ENCODE measurements around the gene TMX2. TPM values are rescaled to one million over a fixed set of nuclear protein-coding genes. Genes with fewer than 3 reads are reported as not detected.

Gene TMX2
- total and polyA plus RNA-seq, 4 donors: 80.3 to 139 (median 127) TPM

- 96% methylated on average over 3 of the region's 5 CpGs for WGBS (ENCODE audit: insufficient coverage)
Measured at GRCh38 chr11:57773026-57773598, 60.7 kb downstream of the TMX2 start.

GRCh38 chr11:57775491-57775890 is 63.1 kb downstream of the TMX2 start:
- Histone ChIP-seq H3K36me3 (ENCODE audit: control insufficient read depth, insufficient read depth, low read length) (no peaks in the 10 kb centered on the region), H3K9me3 (ENCODE audit: control insufficient read depth, insufficient read depth, low read length) (no peaks in the 10 kb centered on the region), H3K4me3 (ENCODE audit: low read depth, low read length) (peak overlapping the region; percentile 17), H3K4me1 (ENCODE audit: control insufficient read depth, insufficient read depth, low read length) (peaks cover 30% of the 10 kb centered on the region), H3K27ac (ENCODE audit: low read depth, low read length) (peak overlapping the region; percentile 89), H3K27me3 (ENCODE audit: control insufficient read depth, insufficient read depth, low read length) (no peaks in the 10 kb centered on the region)
- no peak for DNase-seq (ENCODE audit: low read depth in 4 of 6, low spot score in 6 of 6)
- 55% methylated on average over 2 of the region's 5 CpGs for WGBS (ENCODE audit: insufficient coverage)

More at GRCh38 chr11:57773026-57773598, 60.7 kb downstream of the TMX2 start:
- Histone ChIP-seq H3K36me3 (ENCODE audit: control insufficient read depth, insufficient read depth, low read length) (no peaks in the 10 kb centered on the region), H3K4me3 (ENCODE audit: low read depth, low read length) (no peak overlapping the region), H3K9me3 (ENCODE audit: control insufficient read depth, insufficient read depth, low read length) (no peaks in the 10 kb centered on the region), H3K27ac (ENCODE audit: low read depth, low read length) (no peak overlapping the region), H3K27me3 (ENCODE audit: control insufficient read depth, insufficient read depth, low read length) (no peaks in the 10 kb centered on the region), H3K4me1 (ENCODE audit: control insufficient read depth, insufficient read depth, low read length) (peaks cover 17% of the 10 kb centered on the region)
- DNase-seq (ENCODE audit: low read depth in 4 of 6, low spot score in 6 of 6): no peak

- 14% methylated on average over 2 of the region's 3 CpGs for WGBS (ENCODE audit: insufficient coverage)
- Histone ChIP-seq H3K4me3 (ENCODE audit: low read depth, low read length) (peak overlapping the region; percentile 17), H3K9me3 (ENCODE audit: control insufficient read depth, insufficient read depth, low read length) (no peaks in the 10 kb centered on the region), H3K36me3 (ENCODE audit: control insufficient read depth, insufficient read depth, low read length) (no peaks in the 10 kb centered on the region), H3K27me3 (ENCODE audit: control insufficient read depth, insufficient read depth, low read length) (no peaks in the 10 kb centered on the region), H3K27ac (ENCODE audit: low read depth, low read length) (peak overlapping the region; percentile 89), H3K4me1 (ENCODE audit: control insufficient read depth, insufficient read depth, low read length) (peaks cover 34% of the 10 kb centered on the region)
- peak in 2 of 6 donors; percentile 40 to 68 for DNase-seq (ENCODE audit: low read depth in 4 of 6, low spot score in 6 of 6)
Measured at GRCh38 chr11:57776031-57776521, 63.7 kb downstream of the TMX2 start.

DNA sequence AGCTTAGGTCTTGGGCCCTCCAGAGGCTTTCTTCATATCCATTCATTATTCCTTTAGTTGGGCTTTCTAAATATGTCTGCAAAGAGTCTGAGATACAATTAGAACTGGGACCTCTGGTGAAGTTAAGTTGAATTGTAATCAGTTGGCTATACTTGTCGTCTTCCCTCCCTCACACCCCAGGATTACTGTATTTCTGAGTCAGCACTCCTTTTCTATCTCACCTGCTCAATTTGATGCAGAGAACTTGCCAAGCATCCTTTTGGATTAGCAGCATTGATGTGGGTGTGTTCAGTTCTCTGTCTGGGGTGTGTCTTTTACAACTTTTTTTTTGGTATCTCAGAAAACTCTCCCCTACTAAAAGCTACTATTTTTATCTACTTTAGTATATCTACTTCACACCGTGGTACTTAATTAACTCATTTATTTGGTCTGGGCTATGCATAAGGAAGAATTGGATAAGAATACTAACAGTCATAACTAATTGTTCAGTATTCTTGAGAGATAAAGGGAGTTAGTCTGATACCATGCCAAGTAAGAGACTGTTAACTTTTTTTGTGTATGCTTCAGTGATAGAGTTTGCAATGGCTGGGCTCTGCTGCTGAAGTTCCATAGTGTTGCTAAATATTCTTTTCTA is 64.3 kb downstream of the TMX2 start:
- DNase-seq (ENCODE audit: low read depth in 4 of 6, low spot score in 6 of 6): no peak
- Histone ChIP-seq H3K27me3 (ENCODE audit: control insufficient read depth, insufficient read depth, low read length) (no peaks in the 10 kb centered on the region), H3K36me3 (ENCODE audit: control insufficient read depth, insufficient read depth, low read length) (peaks cover 3% of the 10 kb centered on the region), H3K9me3 (ENCODE audit: control insufficient read depth, insufficient read depth, low read length) (no peaks in the 10 kb centered on the region), H3K4me3 (ENCODE audit: low read depth, low read length) (no peak overlapping the region), H3K27ac (ENCODE audit: low read depth, low read length) (peak overlapping the region; percentile 89), H3K4me1 (ENCODE audit: control insufficient read depth, insufficient read depth, low read length) (peaks cover 38% of the 10 kb centered on the region)
- no CpG with 5 or more reads among the region's 2 CpGs for WGBS (ENCODE audit: insufficient coverage)

DNA sequence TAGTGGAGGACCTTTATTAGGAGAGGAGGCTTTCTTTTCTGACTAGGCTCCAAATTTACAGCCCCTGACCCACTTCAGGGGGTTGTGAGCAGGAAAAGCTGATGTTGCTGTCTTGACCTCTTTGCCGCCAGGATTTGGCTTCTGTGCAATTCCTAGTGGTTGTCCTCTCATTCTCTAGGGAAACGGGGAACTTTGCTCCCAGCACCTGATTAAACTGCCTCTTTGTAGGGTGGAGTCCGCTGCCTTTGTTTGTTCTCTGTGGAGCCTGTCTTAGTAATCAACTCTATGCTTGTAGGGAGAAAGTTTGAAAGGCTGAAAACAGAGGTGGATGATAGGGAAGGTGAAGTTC is 65.5 kb downstream of the TMX2 start:
- no peaks in the 10 kb centered on the region for H3K27me3 ChIP-seq (ENCODE audit: control insufficient read depth, insufficient read depth, low read length)
- H3K27ac ChIP-seq (ENCODE audit: low read depth, low read length): peak overlapping the region; percentile 89
- DNase-seq (ENCODE audit: low read depth in 4 of 6, low spot score in 6 of 6): peak in 1 of 6 donors; percentile 53
- peaks cover 39% of the 10 kb centered on the region for H3K4me1 ChIP-seq (ENCODE audit: control insufficient read depth, insufficient read depth, low read length)
- H3K4me3 ChIP-seq (ENCODE audit: low read depth, low read length): no peak overlapping the region
- H3K36me3 ChIP-seq (ENCODE audit: control insufficient read depth, insufficient read depth, low read length): peaks cover 3% of the 10 kb centered on the region
- 7% methylated on average over 2 of the region's 3 CpGs for WGBS (ENCODE audit: insufficient coverage)
- H3K9me3 ChIP-seq (ENCODE audit: control insufficient read depth, insufficient read depth, low read length): no peaks in the 10 kb centered on the region

DNA sequence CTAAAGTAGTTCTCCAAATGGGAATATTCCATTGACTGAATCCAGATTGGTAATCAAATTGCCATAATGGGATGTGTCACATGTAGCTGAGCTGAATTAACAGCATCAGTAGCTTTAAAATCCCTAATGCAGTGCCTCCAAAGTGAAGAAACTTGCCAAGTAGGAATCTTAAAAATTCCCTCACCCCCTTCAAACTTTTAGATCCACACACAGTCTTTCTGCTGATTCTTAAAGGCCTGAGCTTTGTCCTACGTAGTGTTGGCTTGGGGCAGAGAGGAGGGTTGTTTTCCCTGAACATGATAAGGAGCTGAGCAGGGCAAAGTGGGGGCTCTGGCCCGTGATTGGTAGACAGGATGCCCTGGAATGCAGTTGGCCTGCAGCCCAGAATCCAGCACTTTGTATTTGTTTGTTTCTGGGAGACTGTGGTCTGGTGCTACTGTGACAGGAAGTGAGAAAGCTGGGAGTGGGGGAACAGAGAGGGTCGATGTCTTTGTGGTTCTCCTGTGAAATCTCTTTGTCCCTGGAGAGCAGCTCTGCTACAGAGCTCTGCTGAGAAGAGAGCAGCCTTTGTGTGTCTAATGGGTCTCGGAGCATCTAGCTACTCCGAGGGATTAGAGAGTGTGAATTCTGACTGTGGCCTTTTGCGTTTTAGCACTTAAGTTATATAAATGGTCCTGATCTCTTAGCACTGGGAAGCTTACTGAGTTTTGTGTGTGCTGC is 66.1 kb downstream of the TMX2 start:
- H3K36me3 ChIP-seq (ENCODE audit: control insufficient read depth, insufficient read depth, low read length): peaks cover 3% of the 10 kb centered on the region
- H3K4me3 ChIP-seq (ENCODE audit: low read depth, low read length): no peak overlapping the region
- H3K9me3 ChIP-seq (ENCODE audit: control insufficient read depth, insufficient read depth, low read length): no peaks in the 10 kb centered on the region
- 2% methylated on average over 6 of the region's 6 CpGs for WGBS (ENCODE audit: insufficient coverage)
- H3K27ac ChIP-seq (ENCODE audit: low read depth, low read length): peak overlapping the region; percentile 89
- no peaks in the 10 kb centered on the region for H3K27me3 ChIP-seq (ENCODE audit: control insufficient read depth, insufficient read depth, low read length)
- DNase-seq (ENCODE audit: low read depth in 4 of 6, low spot score in 6 of 6): peak; percentile 81 to 97 (median 90)
- H3K4me1 ChIP-seq (ENCODE audit: control insufficient read depth, insufficient read depth, low read length): peaks cover 39% of the 10 kb centered on the region

GRCh38 chr11:57779276-57779675 is 66.9 kb downstream of the TMX2 start:
- WGBS (ENCODE audit: insufficient coverage): 14% methylated on average over 1 of the region's 1 CpG
- DNase-seq (ENCODE audit: low read depth in 4 of 6, low spot score in 6 of 6): peak in 3 of 6 donors; percentile 19 to 69 (median 63)

GRCh38 chr11:57781529-57781943 is 69.1 kb downstream of the TMX2 start:
- H3K4me1 ChIP-seq (ENCODE audit: control insufficient read depth, insufficient read depth, low read length): peaks cover 39% of the 10 kb centered on the region
- no peaks in the 10 kb centered on the region for H3K9me3 ChIP-seq (ENCODE audit: control insufficient read depth, insufficient read depth, low read length)
- H3K4me3 ChIP-seq (ENCODE audit: low read depth, low read length): no peak overlapping the region
- peaks cover 3% of the 10 kb centered on the region for H3K36me3 ChIP-seq (ENCODE audit: control insufficient read depth, insufficient read depth, low read length)
- peak overlapping the region; percentile 0 for H3K27ac ChIP-seq (ENCODE audit: low read depth, low read length)
- no CpG with 5 or more reads among the region's 3 CpGs for WGBS (ENCODE audit: insufficient coverage)
- no peak for DNase-seq (ENCODE audit: low read depth in 4 of 6, low spot score in 6 of 6)
- no peaks in the 10 kb centered on the region for H3K27me3 ChIP-seq (ENCODE audit: control insufficient read depth, insufficient read depth, low read length)

More at GRCh38 chr11:57779276-57779675, 66.9 kb downstream of the TMX2 start:
- Histone ChIP-seq H3K4me1 (ENCODE audit: control insufficient read depth, insufficient read depth, low read length) (peaks cover 39% of the 10 kb centered on the region), H3K9me3 (ENCODE audit: control insufficient read depth, insufficient read depth, low read length) (no peaks in the 10 kb centered on the region), H3K36me3 (ENCODE audit: control insufficient read depth, insufficient read depth, low read length) (peaks cover 3% of the 10 kb centered on the region), H3K4me3 (ENCODE audit: low read depth, low read length) (no peak overlapping the region), H3K27ac (ENCODE audit: low read depth, low read length) (peak overlapping the region; percentile 89), H3K27me3 (ENCODE audit: control insufficient read depth, insufficient read depth, low read length) (no peaks in the 10 kb centered on the region)

- Histone ChIP-seq H3K36me3 (ENCODE audit: control insufficient read depth, insufficient read depth, low read length) (peaks cover 5% of the 10 kb centered on the region), H3K4me3 (ENCODE audit: low read depth, low read length) (no peak overlapping the region), H3K4me1 (ENCODE audit: control insufficient read depth, insufficient read depth, low read length) (peaks cover 18% of the 10 kb centered on the region), H3K9me3 (ENCODE audit: control insufficient read depth, insufficient read depth, low read length) (no peaks in the 10 kb centered on the region), H3K27ac (ENCODE audit: low read depth, low read length) (no peak overlapping the region), H3K27me3 (ENCODE audit: control insufficient read depth, insufficient read depth, low read length) (no peaks in the 10 kb centered on the region)
- DNase-seq (ENCODE audit: low read depth in 4 of 6, low spot score in 6 of 6): no peak
- no CpG with 5 or more reads among the region's 2 CpGs for WGBS (ENCODE audit: insufficient coverage)
Measured at GRCh38 chr11:57785072-57785471, 72.7 kb downstream of the TMX2 start.

All from spinal cord (tissue), 10 donors.